Tibial nerve (tissue), 4 donors: ENCODE data around the gene EXOC6B.
"Not testable (repeated sequence)": the region's sequence is repeated elsewhere in the genome, so short reads cannot be mapped to it uniquely, and the experiment has no call there.

Source experiments
- CTCF ChIP-seq, 5 experiments: fragments of 200-600 bp in 3 of 5; fragments of 450-650 bp in 2 of 5; sonication (generic) in 3 of 5; IDR thresholded peaks; one replicate each; pipeline ENCODE4 v1.5.1; 2016 to 2019; ENCODE audit warnings: antibody characterized with exemption in 5 of 5, mild to moderate bottlenecking in 3 of 5, moderate library complexity in 2 of 5
- EP300 ChIP-seq, 2 donors: sonication (generic); formaldehyde crosslinking; IDR thresholded peaks; one replicate each; pipeline ENCODE4 v1.6.1; 2017; ENCODE audit warnings: antibody characterized with exemption in 2 of 2, mild to moderate bottlenecking in 1 of 2
- POLR2A ChIP-seq, 2 donors: fragments of 450-650 bp; IDR thresholded peaks; one replicate each; pipeline ENCODE4 v1.6.1; 2017; ENCODE audit warnings: antibody characterized with exemption in 2 of 2, mild to moderate bottlenecking in 2 of 2, moderate library complexity in 2 of 2

- not testable (repeated sequence) for TF ChIP-seq CTCF, POLR2A, EP300 (IDR thresholded peaks at IDR 0.05)
Observed at GRCh38 chr2:72484622-72485021, 341.2 kb downstream of the EXOC6B start.
